ENCODE measurements around the gene PRKD3. TPM values are rescaled to one million over a fixed set of nuclear protein-coding genes. Genes with fewer than 3 reads are reported as not detected.

PRKD3 gene
- polyA plus RNA-seq, 1 donor from 2014 or later: 5.9 TPM

GRCh38 chr2:37340637-37341036 lies 16.0 kb upstream of the PRKD3 start:
- no peak overlapping the region for H3K27ac ChIP-seq (ENCODE audit: low read length)
- H3K9me3 ChIP-seq (ENCODE audit: low read length): no peaks in the 10 kb centered on the region
- no peaks in the 10 kb centered on the region for H3F3A ChIP-seq (ENCODE audit: insufficient read depth, low read length, poor library complexity, severe bottlenecking)
- no peaks in the 10 kb centered on the region for H4K20me1 ChIP-seq (ENCODE audit: insufficient read depth)
- H3K4me2 ChIP-seq (ENCODE audit: low read length): no peak overlapping the region
- H3K36me3 ChIP-seq (ENCODE audit: insufficient read depth, low read length): no peaks in the 10 kb centered on the region
- no peaks in the 10 kb centered on the region for H3K79me2 ChIP-seq (replicated peaks; ENCODE audit: insufficient read depth, low read length)
- H3K4me3 ChIP-seq (ENCODE audit: low read length): no peak overlapping the region
- peaks cover 20% of the 10 kb centered on the region for H3K27me3 ChIP-seq (ENCODE audit: insufficient read depth, low read depth, low read length)
- no peak overlapping the region for H3K9ac ChIP-seq (ENCODE audit: low read length)
- TF ChIP-seq TAF1 (IDR thresholded peaks at IDR 0.05; ENCODE audit: low read depth) (no peak), EP300 (conservative IDR thresholded peaks at IDR 0.05; ENCODE audit: poor library complexity, severe bottlenecking) (no peak), RAD21 (conservative IDR thresholded peaks at IDR 0.05) (no peak), SMC3 (conservative IDR thresholded peaks at IDR 0.05; ENCODE audit: poor library complexity) (no peak), MXI1 (conservative IDR thresholded peaks at IDR 0.05; ENCODE audit: poor library complexity, severe bottlenecking) (no peak), POLR2AphosphoS5 (IDR thresholded peaks at IDR 0.05) (no peak), REST (IDR thresholded peaks at IDR 0.05; ENCODE audit: borderline replicate concordance) (no peak), EZH2 (IDR thresholded peaks at IDR 0.05; ENCODE audit: borderline replicate concordance, insufficient read depth, low read length, poor library complexity, severe bottlenecking) (no peak)
- TF ChIP-seq, protein P1, sequence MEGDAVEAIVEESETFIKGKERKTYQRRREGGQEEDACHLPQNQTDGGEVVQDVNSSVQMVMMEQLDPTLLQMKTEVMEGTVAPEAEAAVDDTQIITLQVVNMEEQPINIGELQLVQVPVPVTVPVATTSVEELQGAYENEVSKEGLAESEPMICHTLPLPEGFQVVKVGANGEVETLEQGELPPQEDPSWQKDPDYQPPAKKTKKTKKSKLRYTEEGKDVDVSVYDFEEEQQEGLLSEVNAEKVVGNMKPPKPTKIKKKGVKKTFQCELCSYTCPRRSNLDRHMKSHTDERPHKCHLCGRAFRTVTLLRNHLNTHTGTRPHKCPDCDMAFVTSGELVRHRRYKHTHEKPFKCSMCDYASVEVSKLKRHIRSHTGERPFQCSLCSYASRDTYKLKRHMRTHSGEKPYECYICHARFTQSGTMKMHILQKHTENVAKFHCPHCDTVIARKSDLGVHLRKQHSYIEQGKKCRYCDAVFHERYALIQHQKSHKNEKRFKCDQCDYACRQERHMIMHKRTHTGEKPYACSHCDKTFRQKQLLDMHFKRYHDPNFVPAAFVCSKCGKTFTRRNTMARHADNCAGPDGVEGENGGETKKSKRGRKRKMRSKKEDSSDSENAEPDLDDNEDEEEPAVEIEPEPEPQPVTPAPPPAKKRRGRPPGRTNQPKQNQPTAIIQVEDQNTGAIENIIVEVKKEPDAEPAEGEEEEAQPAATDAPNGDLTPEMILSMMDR (IDR thresholded peaks at IDR 0.05; ENCODE audit: poor library complexity, severe bottlenecking): no peak
- H2AFZ ChIP-seq (ENCODE audit: low read depth, low read length): no peak overlapping the region
- H3K9me2 ChIP-seq (ENCODE audit: insufficient read depth, low read length): no peaks in the 10 kb centered on the region

DNA sequence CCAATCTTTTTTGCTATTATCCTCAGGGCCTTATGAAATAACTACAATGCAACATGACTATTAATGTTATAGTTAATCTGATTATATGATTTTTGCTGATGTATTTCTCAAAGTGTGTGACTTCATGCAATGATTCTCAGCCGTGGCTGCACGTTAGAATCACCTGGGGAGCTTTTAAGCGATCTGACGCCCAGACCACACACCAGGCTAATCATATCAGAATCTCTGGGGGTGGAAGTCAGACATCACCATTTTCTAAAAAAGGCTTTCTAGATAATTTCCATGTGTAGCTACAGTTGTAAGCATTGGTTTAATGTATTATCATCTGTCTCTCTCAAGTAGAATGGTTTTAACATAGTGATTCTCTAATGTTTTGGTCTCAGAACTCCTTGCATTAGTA lies 14.3 kb upstream of the PRKD3 start:
- Histone ChIP-seq H2AFZ (ENCODE audit: low read depth, low read length) (no peak overlapping the region), H3K79me2 (replicated peaks; ENCODE audit: insufficient read depth, low read length) (no peaks in the 10 kb centered on the region), H3K4me2 (ENCODE audit: low read length) (no peak overlapping the region), H3K27me3 (ENCODE audit: insufficient read depth, low read depth, low read length) (peaks cover 5% of the 10 kb centered on the region), H3K27ac (ENCODE audit: low read length) (no peak overlapping the region), H3F3A (ENCODE audit: insufficient read depth, low read length, poor library complexity, severe bottlenecking) (no peaks in the 10 kb centered on the region), H3K9me3 (ENCODE audit: low read length) (no peaks in the 10 kb centered on the region), H3K36me3 (ENCODE audit: insufficient read depth, low read length) (no peaks in the 10 kb centered on the region), H4K20me1 (ENCODE audit: insufficient read depth) (no peaks in the 10 kb centered on the region), H3K4me3 (ENCODE audit: low read length) (peak overlapping the region; percentile 10), H3K9me2 (ENCODE audit: insufficient read depth, low read length) (no peaks in the 10 kb centered on the region), H3K9ac (ENCODE audit: low read length) (no peak overlapping the region)
- TF ChIP-seq EZH2 (IDR thresholded peaks at IDR 0.05; ENCODE audit: borderline replicate concordance, insufficient read depth, low read length, poor library complexity, severe bottlenecking) (no peak), POLR2AphosphoS5 (IDR thresholded peaks at IDR 0.05) (no peak), EP300 (conservative IDR thresholded peaks at IDR 0.05; ENCODE audit: poor library complexity, severe bottlenecking) (no peak), SMC3 (conservative IDR thresholded peaks at IDR 0.05; ENCODE audit: poor library complexity) (no peak), TAF1 (IDR thresholded peaks at IDR 0.05; ENCODE audit: low read depth) (no peak), MXI1 (conservative IDR thresholded peaks at IDR 0.05; ENCODE audit: poor library complexity, severe bottlenecking) (no peak), RAD21 (conservative IDR thresholded peaks at IDR 0.05) (no peak), REST (IDR thresholded peaks at IDR 0.05; ENCODE audit: borderline replicate concordance) (no peak)
- TF ChIP-seq, protein P1 (IDR thresholded peaks at IDR 0.05; ENCODE audit: poor library complexity, severe bottlenecking): no peak

All from neural cell (in vitro differentiated cells).